EH (cell line): ENCODE measurements around the gene STXBP5.

Experiments used
- DNase-seq: peaks from one replicate; pipeline ENCODE4 v3.0.0-alpha.2; 2015; ENCODE audit warnings: low read depth

The STXBP5 gene

DNA sequence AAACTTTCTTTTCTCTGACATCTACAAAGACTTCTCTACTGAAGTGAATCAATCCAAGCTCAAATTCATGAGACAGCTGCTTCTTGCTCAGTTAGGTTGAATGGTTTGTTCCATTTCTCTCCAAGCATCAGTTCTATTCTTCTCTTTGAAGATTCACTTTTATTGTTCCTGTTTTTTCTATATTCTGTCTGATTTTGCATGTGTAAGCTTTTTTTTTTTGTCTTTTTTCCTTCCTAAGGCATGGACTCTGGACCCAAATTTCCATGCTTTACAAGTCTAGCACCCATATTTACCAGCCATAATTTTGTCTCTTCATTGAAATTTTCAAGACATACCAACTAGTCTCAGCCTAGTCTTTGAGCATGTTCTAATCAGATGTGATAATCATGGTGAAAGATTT is 25.9 kb upstream of the STXBP5 start:
- DNase-seq, result no peak

- peak; percentile 21 for DNase-seq
Measured at GRCh38 chr6:147179809-147180208, 24.4 kb upstream of the STXBP5 start.

DNA sequence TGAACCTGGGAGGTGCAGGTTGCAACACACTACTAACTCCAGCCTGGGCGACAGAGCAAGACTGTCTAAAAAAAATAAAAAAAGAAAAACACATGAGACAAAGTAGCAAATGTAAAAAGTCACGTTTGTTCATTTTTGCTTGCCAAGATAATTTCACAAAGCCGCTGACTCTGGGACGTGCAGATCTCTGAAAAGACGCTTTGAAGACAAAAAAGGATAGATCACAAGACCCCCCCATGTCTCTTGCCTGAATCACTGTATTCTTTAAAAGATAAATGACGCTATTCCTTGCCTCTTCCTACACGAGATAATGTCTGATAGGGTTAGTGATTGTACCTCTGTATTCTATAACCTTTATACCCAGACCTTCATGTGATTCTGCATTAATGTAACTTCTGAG is 23.3 kb upstream of the STXBP5 start:
- DNase-seq, result no peak

- no peak for DNase-seq
Measured at GRCh38 chr6:147184379-147184778, 19.8 kb upstream of the STXBP5 start.

- DNase-seq, result no peak
Measured at GRCh38 chr6:147185216-147185615, 19.0 kb upstream of the STXBP5 start.

- peak; percentile 21 for DNase-seq
Measured at GRCh38 chr6:147190556-147190955, 13.7 kb upstream of the STXBP5 start.

DNA sequence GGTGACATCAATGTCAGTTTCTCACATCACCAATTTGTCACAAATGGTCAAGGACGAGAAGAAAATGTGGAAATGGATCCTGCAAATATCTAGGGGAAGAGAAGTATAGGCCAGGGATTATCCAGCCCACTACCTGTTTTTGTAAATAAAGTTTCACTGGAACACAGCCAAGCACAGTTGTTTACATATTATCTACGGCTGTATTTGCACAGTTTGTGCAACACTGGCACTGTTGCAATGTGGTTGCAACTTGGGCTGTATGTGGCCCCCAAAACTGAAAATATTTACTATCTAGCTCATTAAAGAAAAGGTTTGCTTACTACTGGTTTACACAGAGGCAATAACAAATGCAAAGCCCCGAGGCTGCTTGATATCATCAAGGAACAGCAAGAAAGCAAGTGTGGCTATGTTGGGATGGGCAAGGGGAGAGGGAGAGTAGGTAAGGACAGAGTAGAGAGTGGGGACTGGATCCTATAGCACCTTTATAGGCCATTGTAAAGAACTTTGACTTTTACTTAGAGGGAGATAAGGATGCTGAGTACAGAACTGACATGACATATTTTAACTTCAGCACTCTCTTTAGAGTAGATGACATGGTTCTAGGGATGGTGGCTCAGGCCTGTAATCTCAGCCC is 11.8 kb upstream of the STXBP5 start:
- no peak for DNase-seq

DNA sequence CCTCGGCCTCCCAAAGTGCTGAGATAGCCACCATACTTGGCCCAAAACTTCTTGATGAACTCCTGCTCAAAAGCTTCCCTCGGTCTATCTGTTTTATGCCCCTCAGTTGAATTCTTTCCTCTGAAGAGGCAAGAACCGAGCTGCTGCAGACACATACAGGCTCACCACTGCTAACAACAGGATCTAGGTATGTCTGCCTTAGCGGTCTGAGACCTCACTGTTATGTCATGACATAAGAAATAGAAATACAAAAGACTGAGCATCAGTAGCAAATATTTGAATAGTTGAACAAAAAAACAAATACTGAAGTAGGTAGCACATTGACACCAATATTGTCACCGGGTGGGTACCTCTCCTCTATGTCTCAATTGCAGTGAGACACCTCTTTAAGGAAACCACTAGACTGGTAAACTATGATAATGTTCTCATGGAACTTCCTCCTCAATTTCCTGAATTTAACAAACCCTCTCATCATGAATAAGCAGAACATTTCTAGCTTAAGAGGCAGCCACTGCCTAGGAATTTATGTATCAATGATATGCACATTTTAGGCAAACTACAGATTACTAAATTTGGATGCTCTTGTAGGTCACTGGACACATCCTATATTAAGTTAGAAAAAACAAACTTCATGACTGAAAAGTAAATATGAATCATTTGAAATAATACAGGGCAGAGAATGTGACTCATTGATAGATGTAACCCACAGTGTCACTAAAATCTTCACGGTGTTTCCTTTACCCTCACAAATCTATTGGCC is 9.4 kb upstream of the STXBP5 start:
- DNase-seq, result peak; percentile 75

DNA sequence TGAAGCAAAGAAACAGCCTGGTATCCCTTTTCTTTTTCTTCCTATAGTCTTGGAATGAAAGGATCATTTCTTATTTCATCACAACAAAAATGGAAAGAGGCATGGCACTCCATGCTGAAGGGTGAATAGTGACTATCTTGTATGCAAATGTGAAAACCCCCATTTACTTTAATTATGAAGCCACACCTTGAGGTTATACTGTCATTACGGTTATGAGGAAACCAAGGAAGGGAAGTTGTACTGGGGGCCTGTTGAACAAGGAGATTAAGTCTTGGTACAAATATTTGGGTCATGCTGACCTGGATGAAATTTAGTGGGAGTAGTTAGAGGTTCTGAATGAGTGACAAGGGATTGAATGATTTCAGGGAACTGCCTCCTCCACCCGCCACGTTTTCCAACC is 8.7 kb upstream of the STXBP5 start:
- no peak for DNase-seq

DNA sequence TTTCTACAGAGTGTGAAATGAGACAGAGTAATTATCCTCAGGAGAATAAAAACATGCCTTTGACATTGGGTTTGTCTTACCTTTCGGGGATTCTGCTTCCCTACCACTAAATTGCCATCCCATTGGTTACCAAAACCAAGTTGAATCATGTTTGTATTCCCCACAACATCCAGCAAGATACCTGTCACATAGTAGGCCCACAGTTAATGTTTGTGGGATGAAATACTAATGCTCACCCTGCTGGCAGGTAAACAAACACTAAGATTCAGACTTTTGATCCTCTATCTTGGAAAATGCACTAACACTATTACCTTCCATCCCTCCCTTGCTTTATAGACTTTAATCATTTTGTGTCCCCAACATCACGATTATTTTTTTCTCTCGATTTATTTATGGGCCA is 8.2 kb upstream of the STXBP5 start:
- no peak for DNase-seq

GRCh38 chr6:147200711-147201110 is 3.5 kb upstream of the STXBP5 start:
- no peak for DNase-seq

GRCh38 chr6:147201885-147202515 is 2.2 kb upstream of the STXBP5 start:
- peak; percentile 66 for DNase-seq

DNA sequence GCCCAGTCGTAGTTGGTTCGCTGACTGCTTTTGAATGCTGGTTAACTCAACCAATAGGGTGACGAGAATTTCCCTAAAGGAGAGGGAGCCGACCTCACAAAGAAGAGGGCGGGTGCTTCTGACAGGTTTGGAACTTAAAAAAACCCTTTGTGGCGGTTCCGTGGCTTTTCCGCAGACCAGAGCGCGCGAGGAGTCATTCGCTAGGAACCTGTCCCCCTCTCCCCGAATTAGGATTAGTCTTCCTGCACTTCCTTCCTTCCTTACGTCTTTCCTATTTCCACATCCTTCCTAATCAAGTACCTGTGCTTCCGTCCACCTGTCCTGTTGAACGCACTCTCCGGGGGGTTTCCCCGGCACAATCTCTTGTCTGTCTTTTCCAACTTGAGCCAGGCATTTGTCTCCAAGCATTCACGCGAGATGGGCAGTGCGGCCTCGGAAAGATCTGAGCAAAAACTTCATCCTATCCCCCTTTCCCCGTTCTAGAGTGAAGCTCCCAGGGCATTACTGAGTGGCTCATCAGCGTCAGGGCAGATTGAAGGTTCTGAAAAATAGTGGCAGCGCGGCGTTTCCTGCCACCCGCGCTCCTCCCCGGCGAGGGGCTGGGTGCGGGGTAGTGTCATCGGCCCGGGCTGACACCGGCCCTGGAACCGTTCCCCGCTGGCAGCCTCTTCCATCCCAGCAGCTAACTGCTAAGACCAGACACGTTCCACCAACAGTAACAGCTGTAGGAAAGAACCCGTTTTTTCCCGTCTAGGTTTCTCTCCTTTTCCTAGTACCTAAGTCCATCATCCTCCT is 1.5 kb upstream of the STXBP5 start:
- DNase-seq, result peak; percentile 98

GRCh38 chr6:147203311-147204059 is 732 bp upstream of the STXBP5 start:
- peak; percentile 89 for DNase-seq

DNA sequence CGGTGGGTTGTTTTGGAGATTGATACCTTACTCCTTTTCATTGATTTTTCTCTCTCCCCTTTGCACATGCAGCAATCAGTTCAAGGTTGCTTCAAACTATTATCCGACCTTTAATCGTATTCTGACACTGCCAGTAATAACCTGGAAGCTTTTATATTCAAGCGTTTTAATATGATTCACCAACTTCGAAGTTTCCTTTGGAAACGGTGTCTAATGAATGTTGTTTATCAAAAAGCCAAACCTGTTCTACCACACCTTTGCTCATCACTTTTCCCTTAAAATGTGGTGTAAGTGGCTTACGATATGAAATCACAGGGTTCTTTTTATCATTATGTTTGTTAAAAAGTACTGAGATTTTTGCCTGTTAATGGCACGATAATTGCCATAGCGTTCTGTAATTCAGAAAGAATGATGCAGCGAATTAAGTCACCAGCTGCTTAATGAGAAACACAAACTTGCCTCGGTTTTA is 660 bp downstream of the STXBP5 start:
- peak; percentile 28 for DNase-seq

GRCh38 chr6:147205690-147206600 is 1.7 kb downstream of the STXBP5 start:
- peak; percentile 46 for DNase-seq

DNA sequence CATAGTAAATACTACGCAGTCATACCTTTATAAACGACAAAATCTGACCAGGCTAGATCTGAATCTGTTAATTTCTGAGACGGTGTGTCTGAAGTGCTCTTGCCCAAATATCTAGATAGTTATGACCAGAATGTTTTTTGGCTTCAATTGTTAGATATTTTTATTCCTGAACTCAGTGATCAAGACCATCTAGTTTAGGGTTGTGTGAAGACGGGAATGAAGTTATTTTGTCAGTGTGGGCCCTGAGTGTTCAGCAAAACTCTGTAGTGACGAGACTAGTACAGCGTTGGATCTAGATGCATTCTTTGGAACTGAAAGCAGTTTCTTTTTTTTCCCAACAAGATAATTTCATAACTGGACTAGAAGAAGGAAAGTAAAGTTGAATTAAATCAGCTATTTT is 3.1 kb downstream of the STXBP5 start:
- no peak for DNase-seq

DNA sequence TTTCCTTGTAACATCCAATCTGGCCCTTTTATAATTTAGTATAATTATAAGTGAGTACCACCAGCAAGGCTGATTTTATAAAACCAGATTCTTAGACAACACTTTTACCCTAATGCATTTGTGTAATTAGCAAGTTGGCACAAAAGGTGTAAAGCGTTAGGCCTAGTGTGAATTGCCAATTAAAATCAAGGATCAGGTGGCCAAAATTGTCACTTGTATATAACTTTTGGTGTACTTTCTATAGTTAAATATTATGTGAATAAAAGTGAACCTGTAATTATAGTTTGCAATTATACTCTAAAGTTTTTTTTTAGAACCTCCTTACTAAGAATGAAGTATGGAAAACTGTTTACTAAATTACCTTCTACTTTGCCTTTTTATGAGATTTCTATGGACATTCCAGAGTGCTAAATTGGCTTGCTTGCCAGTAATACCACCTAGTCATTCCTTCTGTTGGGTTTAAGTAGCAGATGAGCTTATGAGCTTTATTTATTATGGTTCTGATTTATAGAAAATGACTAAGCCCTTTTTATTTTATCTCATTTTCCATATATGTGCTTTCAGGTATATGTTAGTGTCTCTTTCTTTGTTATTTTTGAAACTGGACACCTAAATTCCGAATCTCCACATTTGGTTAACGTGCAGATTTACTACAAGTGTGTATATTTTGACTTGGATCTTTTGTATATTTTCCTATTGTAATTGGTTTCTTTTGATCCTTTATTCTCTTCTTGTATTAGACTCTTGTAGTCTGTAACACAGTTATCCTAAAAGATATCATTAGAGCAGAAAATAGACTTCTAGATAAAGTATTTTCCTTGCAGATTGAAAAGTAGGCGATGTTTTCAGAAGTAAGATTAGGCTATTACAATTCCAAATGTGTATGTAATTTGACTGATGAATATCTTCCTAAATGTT is 3.9 kb downstream of the STXBP5 start:
- DNase-seq, result peak; percentile 30

DNA sequence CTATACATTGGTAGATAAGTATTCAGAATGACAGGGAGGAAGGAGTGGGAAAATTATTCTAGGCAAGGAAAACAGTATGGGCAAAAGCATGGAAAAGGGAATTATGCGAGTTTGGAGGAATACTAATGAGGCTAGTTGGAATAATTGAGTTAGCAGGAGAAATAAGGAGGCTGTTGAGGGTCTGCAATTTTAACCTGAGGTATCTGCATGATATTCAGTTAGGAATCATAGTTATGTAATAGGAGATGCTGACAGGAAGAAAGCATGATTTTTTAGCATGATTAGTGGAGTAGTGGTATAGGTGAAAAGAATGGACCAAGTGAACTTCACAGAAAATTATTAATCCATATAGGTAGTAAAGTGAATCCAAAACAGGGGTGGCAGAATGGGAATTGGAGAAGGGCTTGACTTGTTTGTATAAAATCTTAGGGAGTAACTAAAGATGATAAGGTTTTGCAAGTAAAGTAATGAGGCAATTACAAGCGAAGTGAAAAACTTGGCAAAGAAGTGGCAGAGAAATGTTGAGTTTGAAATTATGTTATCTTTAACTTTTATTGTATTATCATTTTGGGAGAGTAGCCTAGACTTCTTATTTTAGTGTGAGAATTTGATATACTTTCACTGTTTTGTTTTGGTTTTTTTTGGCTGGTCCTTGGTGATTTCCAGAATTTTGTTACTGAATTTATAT is 5.7 kb downstream of the STXBP5 start:
- DNase-seq, result no peak
